ENCODE results near the gene LAIR2.
"Not testable (repeated sequence)": the region's sequence is repeated elsewhere in the genome, so short reads cannot be mapped to it uniquely, and the experiment has no call there.

The LAIR2 gene

GRCh38 chr19:54493967-54494585 lies 8.6 kb upstream of the LAIR2 start:
- no peak for DNase-seq (ENCODE audit: low read depth in 2 of 2)

GRCh38 chr19:54495284-54495683 lies 7.3 kb upstream of the LAIR2 start:
- DNase-seq (ENCODE audit: low read depth in 2 of 2): not testable (repeated sequence)

GRCh38 chr19:54497747-54498450 lies 4.7 kb upstream of the LAIR2 start:
- DNase-seq (ENCODE audit: low read depth in 2 of 2): not testable (repeated sequence)

DNA sequence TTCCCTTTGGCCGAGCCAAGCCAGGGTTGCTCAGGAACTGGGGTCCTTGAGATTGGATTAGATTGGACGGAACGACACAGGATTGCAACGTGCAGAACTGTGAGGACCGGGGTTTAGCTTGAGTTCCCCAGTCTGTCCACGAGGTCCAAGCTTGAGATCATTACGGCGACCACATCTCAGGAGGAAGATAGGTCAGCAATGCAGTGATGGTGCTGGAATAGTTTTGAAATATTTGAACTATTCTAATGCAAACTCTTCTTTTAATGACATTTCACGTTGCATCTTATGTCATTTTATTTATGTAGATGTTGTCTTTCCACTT lies 4.2 kb upstream of the LAIR2 start:
- DNase-seq (ENCODE audit: low read depth in 2 of 2): not testable (repeated sequence)

- not testable (repeated sequence) for DNase-seq (ENCODE audit: low read depth in 2 of 2)
Measured at GRCh38 chr19:54505542-54505941, 2.9 kb downstream of the LAIR2 start.

DNA sequence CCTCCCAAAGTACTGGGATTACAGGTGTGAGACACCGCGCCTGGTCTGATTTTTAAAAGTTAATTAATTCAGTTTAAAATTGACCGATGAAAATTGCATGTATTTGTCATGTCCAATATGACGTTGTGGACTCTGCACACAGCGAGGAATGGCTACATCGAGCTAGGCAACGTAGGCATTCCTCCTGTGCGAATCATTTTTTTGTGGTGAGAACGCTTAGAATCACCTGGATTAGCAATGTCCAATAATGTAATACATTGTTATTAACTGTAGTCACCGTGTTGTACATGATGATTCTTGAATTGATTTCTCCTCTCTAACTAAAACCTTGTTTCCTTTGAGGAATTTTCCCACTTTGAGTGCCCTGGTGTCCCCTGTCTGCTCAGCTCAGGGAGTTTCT lies 3.4 kb downstream of the LAIR2 start:
- DNase-seq (ENCODE audit: low read depth in 2 of 2): no peak

DNA sequence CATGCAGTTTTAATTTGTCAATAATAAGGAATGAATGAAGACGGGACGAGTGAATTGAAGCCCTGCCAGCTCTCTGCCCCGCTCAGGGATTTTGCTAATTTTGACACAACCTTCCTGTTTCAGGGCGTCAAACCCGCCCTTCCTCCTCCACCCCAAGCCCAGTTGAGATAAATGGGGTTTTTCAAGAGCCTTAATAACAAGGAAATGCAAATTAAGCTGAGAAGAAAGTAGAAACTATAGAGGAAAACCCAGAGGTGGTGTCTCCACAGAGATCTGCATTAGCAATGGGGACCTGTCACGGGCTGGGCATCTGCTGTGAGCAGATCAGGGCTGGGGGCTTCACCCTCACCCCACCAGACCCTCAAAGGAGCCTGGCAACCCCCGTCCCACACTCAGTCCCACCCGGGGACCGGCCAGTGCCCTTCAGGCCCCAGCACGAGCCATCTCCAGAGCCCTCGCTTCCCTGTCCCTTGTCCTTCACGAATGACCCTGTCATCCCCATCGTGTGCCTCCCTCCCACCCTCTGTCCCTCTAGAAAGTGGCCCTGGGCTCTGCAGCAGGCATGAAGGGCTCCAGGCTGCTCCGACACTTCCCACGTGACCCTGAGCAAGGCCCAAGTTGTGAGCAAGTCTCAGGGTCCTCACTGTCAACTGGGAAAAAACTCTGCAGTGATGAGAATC lies 4.5 kb downstream of the LAIR2 start:
- DNase-seq (ENCODE audit: low read depth in 2 of 2): not testable (repeated sequence)

DNA sequence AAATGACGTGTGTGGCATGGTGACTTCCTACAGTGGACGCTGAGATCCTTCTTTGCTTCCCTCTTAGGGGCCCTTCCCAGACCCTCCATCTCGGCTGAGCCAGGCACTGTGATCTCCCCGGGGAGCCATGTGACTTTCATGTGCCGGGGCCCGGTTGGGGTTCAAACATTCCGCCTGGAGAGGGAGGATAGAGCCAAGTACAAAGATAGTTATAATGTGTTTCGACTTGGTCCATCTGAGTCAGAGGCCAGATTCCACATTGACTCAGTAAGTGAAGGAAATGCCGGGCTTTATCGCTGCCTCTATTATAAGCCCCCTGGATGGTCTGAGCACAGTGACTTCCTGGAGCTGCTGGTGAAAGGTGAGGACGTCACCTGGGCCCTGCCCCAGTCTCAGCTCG lies 5.2 kb downstream of the LAIR2 start:
- no peak for DNase-seq (ENCODE audit: low read depth in 2 of 2)

- not testable (repeated sequence) for DNase-seq (ENCODE audit: low read depth in 2 of 2)
Measured at GRCh38 chr19:54508487-54508886, 5.9 kb downstream of the LAIR2 start.

- not testable (repeated sequence) for DNase-seq (ENCODE audit: low read depth in 2 of 2)
Measured at GRCh38 chr19:54509200-54509940, 6.7 kb downstream of the LAIR2 start.

DNA sequence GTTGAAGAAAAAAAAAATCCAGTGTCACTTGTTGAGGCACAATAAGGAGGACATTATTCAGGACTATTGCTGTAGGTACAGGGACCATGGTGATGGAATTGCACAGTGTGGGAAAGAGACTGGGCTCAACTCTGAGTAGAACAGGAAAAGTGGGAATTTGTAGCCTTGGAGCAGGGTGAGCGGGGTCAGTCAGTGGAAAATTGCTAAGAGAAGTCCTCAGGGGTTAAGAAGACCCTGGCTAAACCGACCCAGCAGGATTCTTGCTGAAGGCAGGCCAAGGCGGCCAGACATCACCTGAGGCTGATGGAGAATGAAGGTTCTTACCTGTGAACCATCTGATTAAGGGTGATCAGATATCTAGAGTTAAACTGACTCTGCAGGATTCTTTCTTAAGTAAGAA lies 12.5 kb downstream of the LAIR2 start:
- no peak for DNase-seq (ENCODE audit: low read depth in 2 of 2)

DNA sequence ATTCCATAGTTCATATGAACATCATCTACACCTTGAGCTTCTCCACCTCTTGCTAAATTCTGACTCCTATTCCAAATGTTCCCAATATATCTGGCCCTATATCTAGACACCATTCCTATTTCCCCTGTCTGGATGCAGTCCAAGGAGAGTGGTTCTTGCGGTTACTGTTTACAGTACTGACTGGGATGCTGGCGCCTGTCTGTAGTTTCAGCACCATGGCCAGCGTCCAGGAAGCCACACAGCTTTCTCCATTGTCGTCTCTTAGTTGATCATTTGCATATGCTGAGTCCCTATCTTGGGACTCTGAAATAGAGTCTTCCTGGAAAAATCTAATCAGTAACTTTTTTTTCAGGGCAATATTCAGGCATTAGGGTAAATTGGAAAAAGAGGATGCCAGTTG lies 14.9 kb downstream of the LAIR2 start:
- peak; percentile 15 to 54 for DNase-seq (ENCODE audit: low read depth in 2 of 2)

DNA sequence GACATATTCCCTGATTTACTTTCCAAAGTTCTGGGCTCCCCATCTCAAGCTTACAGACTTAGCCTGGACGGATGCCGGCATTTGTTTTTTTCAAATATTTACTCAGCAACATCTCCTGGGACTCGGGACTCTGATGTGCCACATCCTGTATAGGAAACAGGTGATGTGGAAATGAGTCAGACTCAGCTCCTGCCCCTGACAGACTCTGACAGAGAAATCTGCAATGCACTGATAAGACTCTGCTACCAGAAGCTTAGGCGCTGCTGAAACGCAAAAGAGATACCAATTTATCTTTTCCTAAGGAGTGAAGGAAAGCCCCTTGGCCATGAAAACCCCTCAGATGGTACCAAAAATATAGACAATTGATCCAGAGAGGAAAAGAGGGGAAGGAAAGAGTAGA lies 16.2 kb downstream of the LAIR2 start:
- no peak for DNase-seq (ENCODE audit: low read depth in 2 of 2)

GRCh38 chr19:54521022-54521859 lies 18.6 kb downstream of the LAIR2 start:
- no peak for DNase-seq (ENCODE audit: low read depth in 2 of 2)

DNA sequence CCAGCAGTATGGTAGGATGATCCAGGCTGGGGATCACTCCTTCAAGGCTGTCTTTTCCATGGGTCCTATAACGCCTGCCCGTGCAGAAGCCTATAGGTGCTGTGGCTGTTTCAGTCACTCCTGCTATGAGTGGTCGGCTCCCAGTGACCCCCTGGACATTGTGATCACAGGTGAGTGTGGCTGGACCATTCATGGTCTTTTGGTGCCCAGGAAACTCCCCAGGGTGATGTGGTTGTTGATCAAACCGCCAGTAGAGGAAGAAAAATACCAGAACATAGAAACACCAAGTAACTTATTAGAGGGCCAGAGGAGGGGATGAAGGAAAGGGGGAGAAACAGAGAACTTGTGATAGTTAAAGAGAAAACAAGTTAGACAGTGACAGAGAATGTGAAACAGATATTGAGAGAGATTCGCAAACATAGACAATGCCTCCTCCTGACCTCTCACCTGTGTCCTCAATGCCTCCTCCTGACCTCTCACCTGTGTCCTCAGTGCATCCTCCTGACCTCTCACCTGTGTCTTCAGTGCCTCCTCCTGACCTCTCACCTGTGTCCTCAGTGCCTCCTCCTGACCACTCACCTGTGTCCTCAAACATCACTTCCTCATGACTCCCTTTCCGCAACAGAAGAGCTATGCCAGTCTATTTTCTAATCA lies 19.4 kb downstream of the LAIR2 start:
- DNase-seq (ENCODE audit: low read depth in 2 of 2): no peak

DNA sequence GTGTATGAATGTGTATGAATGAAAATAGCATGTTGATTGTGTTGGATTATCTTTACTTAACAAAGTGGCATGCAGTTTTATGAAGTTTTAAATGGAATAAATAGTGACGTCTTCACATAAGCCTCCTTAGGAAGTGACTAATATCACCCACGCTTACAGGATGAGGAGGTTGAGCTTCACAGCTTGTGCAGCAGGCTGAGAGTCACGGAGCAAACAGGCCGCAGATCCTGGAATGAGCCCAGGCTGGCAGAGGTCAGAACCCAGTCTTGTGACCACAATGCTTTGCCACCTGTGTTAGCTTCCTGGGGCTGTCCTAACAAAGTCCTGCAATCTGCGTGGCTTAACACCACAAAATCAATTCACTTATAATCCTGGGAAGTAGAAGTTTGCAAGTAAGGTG lies 20.8 kb downstream of the LAIR2 start:
- DNase-seq (ENCODE audit: low read depth in 2 of 2): no peak

DNA sequence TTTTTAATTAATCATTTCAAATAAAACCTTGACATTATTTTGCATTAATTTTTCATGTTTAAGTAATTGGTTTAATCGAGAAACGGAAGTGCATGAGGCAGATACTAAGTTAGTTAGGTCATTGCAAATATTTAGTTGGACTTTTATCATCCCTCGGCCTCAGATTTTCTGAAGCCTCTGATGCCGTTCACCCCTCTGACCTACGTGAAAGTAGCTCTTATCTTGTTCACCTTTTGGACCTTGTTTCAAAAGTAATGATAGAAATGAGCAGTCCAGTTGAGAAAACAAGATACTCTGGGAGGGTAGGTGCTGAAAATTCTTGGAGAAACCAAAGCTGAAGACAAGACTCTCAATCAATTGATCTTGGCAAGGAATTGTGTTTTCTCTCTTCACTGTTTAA lies 23.0 kb downstream of the LAIR2 start:
- no peak for DNase-seq (ENCODE audit: low read depth in 2 of 2)

DNA sequence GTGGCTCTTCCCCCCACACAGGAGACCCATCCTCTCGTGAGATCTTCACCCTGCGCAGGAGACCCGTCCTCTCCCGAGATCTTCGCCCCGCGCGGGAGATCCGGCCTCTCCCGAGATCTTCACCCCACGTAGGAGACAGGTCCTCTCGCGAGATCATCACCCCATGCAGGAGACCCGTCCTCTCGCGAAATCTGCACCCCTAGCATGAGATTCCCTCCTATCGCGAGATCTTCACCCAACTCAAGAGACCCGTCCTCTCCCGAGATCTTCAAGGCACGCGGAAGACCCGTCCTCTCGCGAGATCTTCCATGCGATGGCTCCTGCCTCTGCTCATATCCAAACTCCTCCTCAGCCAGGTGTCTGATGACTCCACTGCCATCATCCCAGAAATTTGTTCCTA lies 24.3 kb downstream of the LAIR2 start:
- DNase-seq (ENCODE audit: low read depth in 2 of 2): no peak

DNA sequence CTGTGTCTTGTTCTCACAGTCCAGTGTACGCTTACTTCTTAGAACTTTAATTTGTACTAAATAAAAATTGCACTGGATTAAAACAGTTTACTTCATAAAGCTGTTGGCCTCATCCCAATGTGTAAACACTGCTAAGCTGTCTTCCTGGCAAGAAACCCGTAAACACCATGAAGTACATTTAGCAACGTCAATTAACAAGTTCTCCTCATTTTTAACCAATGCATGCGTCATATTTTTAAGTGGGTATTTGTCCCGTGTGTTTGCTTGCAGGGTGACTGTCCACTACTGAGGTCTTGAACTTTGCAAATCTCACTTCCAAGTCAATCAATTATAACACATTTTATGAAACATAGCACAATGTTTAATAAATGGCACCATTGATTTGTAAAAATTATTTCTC lies 28.2 kb downstream of the LAIR2 start:
- DNase-seq (ENCODE audit: low read depth in 2 of 2): no peak

DNA sequence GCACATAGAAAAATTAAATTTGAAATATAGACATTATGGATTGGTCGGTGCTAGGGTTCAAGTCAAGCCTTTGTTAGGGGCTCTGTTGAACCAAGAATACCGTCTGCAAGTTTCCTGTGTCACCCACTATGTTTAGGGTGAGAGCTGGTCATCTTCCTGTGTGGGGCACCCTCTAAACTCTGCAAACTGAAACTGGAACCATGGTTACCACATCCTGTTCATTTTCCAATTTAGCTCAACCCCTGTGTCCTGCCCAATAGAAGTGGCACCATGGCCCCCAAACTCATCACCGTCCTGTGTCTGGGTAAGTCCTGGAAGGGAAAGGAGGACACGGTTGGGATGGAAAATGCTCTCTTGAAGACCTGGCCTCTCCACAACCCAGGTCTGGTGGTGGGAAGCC lies 29.9 kb downstream of the LAIR2 start:
- no peak for DNase-seq (ENCODE audit: low read depth in 2 of 2)

DNA sequence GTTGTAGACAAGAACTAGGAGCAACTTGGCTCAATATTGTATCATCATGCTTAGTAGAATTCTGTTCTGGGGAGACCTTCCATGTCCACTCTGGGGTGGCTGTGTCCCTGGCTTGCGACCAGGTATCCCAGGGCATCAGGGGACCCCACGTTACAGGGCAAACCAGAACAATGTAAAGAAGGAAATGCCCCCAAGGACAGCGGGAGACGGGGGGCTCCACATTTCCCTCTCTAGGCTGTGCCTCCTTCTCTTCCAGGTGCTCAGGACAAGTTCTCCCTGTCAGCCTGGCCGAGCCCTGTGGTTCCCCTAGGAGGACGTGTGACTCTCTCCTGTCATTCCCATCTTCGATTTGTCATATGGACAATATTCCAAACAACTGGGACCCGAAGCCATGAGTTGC lies 30.8 kb downstream of the LAIR2 start:
- no peak for DNase-seq (ENCODE audit: low read depth in 2 of 2)

Data from stimulated activated CD4-positive, alpha-beta T cell treated with anti-CD3 and anti-CD28 coated beads, Interleukin-1b, Interleukin-23, amount 100 ng/mL, for 4 hours (primary cell).